ENCODE results near the gene IGF1. TPM values are rescaled to one million over a fixed set of nuclear protein-coding genes. Genes with fewer than 3 reads are reported as not detected.

IGF1 gene
- total RNA-seq, 4 donors from 2014 or later = 8.3 to 22.7 (median 17.9) TPM

GRCh38 chr12:102427543-102427941 is 52.8 kb downstream of the IGF1 start:
- H3K4me1 ChIP-seq = peaks cover 36 to 39% of the 10 kb centered on the region in 2 donors
- H3K36me3 ChIP-seq = no peaks in the 10 kb centered on the region
- peak; percentile 80 to 89 for DNase-seq
- in situ Hi-C loops (cut with MboI; ENCODE audit: low sequenced_read_pairs in 4 of 4) (no loop called here), intact Hi-C loops (cut with DNase I; ENCODE audit: low total_unique reads) (loop anchor here (1.0 to 2.0 kb wide), 3 partner anchors 51 to 78 kb away; partner anchors contain the start of gene IGF1)
- TF ChIP-seq CTCF (IDR thresholded peaks at IDR 0.05 in 4 of 5, conservative IDR thresholded peaks at IDR 0.05 in 1 of 5) (no peak), POLR2A (IDR thresholded peaks at IDR 0.05) (peak in 1 of 2 donors; percentile 31)
- peak; percentile 84 to 91 for ATAC-seq
- peak overlapping the region in 2 of 4 donors; percentile 10 to 12 for H3K4me3 ChIP-seq
- H3K9me3 ChIP-seq = no peaks in the 10 kb centered on the region
- peak overlapping the region; percentile 84 to 93 (median 91) for H3K27ac ChIP-seq
- H3K27me3 ChIP-seq = no peaks in the 10 kb centered on the region

- H3K27me3 ChIP-seq = no peaks in the 10 kb centered on the region
- intact Hi-C loops (cut with DNase I; ENCODE audit: low total_unique reads) = loop anchor here (1.0 to 2.0 kb wide), 4 partner anchors 19 to 78 kb away; partner anchors contain the start of gene IGF1
- H3K27ac ChIP-seq = peak overlapping the region; percentile 84 to 93 (median 91)
- peaks cover 36 to 39% of the 10 kb centered on the region in 2 donors for H3K4me1 ChIP-seq
- peak overlapping the region in 2 of 4 donors; percentile 10 to 12 for H3K4me3 ChIP-seq
- ATAC-seq = peak; percentile 71 to 77
- in situ Hi-C loops (cut with MboI; ENCODE audit: low sequenced_read_pairs in 4 of 4) = no loop called here
- no peaks in the 10 kb centered on the region for H3K9me3 ChIP-seq
- peak; percentile 11 to 46 for DNase-seq
- no peak for TF ChIP-seq POLR2A (IDR thresholded peaks at IDR 0.05)
- no peak for TF ChIP-seq CTCF (IDR thresholded peaks at IDR 0.05 in 4 of 5, conservative IDR thresholded peaks at IDR 0.05 in 1 of 5)
- H3K36me3 ChIP-seq = no peaks in the 10 kb centered on the region
Observed at GRCh38 chr12:102426599-102427542, 53.5 kb downstream of the IGF1 start.

GRCh38 chr12:102425109-102426039 is 55.0 kb downstream of the IGF1 start:
- DNase-seq (peak in 1 of 2 donors; percentile 27), ATAC-seq (no peak)
- Histone ChIP-seq H3K4me3 (no peak overlapping the region), H3K27me3 (no peaks in the 10 kb centered on the region), H3K27ac (peak overlapping the region; percentile 84 to 93 (median 91)), H3K4me1 (peaks cover 36 to 39% of the 10 kb centered on the region in 2 donors), H3K9me3 (no peaks in the 10 kb centered on the region), H3K36me3 (no peaks in the 10 kb centered on the region)
- TF ChIP-seq POLR2A (IDR thresholded peaks at IDR 0.05) (no peak), CTCF (IDR thresholded peaks at IDR 0.05 in 4 of 5, conservative IDR thresholded peaks at IDR 0.05 in 1 of 5) (no peak)
- intact Hi-C loops (cut with DNase I; ENCODE audit: low total_unique reads) = loop anchor here (1.0 to 2.0 kb wide), 2 partner anchors 17 to 55 kb away; partner anchors contain the start of gene IGF1
- in situ Hi-C loops (cut with MboI; ENCODE audit: low sequenced_read_pairs in 4 of 4) = no loop called here

- DNase-seq (no peak), ATAC-seq (no peak)
- Histone ChIP-seq H3K4me3 (no peak overlapping the region), H3K4me1 (peaks cover 32 to 36% of the 10 kb centered on the region in 2 donors), H3K27ac (no peak overlapping the region), H3K9me3 (no peaks in the 10 kb centered on the region), H3K36me3 (no peaks in the 10 kb centered on the region), H3K27me3 (no peaks in the 10 kb centered on the region)
- TF ChIP-seq CTCF (IDR thresholded peaks at IDR 0.05 in 4 of 5, conservative IDR thresholded peaks at IDR 0.05 in 1 of 5) (no peak), POLR2A (IDR thresholded peaks at IDR 0.05) (no peak)
- intact Hi-C loops (cut with DNase I; ENCODE audit: low total_unique reads) = no loop called here
- in situ Hi-C loops (cut with MboI; ENCODE audit: low sequenced_read_pairs in 4 of 4) = no loop called here
Observed at GRCh38 chr12:102423462-102423861, 56.9 kb downstream of the IGF1 start.
